ENCODE measurements around the gene KCNQ1OT1.

Gene KCNQ1OT1

DNA sequence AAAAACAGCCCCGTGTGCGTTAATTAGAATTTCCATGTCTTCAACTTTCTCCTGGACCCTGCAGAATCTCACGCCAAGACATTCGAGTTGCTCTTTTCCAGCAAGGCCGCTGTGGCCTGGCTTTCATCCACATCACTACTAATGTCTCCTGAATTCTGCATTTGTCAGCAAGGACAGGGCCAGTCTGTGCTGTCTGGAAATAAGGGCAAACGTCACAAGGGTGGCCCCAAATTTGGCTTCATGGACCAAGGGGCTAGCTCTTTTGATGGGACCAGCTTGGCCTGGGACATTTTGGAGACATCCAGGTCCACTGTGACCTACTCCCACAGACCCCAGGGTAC, 33.4 kb downstream of the KCNQ1OT1 start:
- peak; percentile 75 for DNase-seq

DNA sequence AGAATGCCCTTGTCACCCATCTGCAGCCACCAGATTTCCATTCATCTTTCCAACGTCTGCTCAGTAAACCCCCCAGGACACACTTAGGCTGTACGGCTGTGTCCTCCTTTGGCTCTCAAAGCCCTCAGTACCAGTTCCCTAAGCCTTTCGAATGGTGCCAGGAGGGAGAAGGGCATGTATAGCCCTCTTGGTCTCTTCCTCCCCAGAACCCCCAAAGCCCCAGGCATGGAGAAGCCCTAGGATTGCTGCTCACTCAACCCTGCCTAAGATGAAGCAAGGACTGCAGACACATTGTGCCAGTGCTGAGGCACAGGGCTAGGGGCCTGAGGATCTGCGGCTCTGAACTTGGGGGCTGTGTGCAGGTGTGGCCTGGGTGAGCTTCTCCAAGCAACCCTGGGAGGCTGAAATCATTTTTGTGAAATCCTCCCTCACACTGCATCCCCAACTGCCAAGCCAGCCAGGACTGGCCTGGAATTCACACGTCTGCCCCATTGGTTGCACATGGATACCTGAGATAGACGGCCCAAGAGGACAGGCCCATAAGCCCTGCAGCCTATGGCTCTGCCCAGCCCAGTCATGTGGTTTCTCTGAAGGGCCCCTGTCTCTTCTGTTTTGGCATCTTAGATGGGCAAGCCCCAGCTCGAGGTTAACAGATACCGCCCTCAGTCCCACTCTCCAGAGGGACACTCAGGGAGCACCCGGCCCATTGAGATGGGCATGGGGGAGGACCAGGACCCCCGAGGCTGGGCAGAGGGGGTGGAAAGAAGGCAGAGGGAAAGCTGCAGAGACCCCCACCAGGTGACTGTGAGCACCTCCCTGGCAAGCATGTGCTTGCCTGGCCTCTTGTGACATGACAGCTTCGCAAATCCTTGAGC, 34.0 kb downstream of the KCNQ1OT1 start:
- peak; percentile 20 for DNase-seq

DNA sequence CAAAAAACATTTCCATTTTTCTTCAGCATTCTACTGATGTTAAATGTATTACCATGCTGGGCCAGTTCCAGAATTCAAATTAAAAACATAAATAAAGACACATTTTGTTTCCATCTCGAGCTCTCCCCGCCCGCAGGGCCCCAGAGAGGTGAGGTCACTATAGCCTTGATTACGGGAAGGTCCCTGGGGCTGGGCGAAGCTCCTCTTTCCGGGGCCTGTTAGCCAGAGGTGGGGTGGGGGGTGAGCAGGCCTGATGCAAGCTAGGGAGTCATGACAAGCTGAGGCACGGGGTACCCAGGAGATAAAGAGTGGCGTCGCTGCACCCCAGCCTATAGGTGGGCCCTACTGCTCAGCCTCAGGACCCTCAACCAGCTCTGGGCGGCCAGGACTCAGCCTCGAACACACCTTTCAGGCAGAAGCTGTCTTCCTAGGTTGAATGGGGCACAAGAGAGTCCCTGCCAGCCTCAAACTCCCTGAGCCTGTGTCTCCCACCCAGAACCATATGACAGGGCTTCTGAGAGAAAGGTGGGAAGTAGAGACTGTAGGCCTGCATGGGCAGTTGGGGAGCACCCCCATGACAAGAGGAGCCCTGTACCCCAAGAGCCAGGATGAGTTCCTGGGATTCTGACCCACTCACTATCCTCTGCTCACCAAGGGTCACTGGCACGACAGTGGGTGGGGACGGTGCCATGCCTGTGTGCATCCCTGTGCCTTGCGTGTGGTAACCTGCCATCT, 34.8 kb downstream of the KCNQ1OT1 start:
- peak; percentile 45 for DNase-seq

DNA sequence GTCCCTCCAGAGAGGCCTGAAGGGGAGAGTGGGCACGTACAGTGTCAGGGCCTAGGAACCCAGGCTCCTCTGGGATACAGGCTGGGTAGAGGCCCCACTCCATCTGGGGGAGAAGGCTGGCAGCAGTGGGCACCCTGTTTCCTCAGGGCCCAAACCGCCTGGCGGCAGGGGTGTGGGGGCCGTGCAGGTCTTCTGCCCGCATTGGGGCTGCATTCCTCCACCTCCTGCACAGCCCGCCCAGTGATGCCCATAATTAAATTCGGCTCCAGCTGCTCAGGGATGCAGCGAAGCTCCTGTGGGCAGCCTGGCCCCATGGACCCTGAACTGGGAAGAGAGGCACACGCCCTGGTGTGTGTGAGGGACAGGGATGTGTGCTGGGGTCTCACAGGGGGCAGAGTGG, 35.4 kb downstream of the KCNQ1OT1 start:
- DNase-seq = no peak

DNA sequence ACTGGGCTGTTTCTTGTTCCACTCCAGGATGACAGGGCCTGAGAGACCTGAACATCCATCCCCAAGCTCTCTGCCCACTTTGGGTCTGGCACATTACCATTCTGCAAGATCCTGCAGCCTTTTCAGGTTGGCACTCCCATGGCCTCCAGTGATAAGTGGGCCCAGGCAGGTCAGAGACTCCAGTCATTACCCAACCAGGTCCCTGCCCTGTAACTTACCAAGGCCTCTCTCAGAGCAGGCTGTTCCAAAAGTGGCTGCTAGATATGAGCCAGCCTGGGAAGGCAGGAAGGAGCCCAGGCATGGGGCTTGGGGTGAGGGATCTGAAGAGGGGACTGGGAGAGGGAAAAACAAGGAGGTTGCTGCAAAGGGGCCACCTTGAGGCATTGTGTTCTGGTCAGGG, 35.9 kb downstream of the KCNQ1OT1 start:
- no peak for DNase-seq

DNA sequence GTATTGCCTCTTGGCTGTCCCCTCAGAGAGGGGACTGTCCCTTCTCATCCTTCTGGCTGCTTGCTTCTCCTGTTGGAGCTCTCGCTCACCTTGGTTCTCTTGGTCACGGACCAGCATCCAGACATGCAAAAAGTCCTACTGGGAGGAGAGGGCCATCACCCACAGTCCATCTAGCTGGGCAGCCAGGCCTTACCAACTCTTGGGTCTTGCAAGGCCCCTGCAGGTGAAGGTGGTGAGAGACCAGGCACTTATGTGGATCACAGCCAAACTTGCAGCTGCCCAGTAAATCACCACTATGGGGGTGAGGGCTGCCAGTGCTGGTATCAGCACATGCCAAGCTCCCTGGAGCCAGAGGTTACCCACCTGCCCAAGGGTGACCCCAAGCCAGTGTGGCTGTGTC, 36.3 kb downstream of the KCNQ1OT1 start:
- no peak for DNase-seq

DNA sequence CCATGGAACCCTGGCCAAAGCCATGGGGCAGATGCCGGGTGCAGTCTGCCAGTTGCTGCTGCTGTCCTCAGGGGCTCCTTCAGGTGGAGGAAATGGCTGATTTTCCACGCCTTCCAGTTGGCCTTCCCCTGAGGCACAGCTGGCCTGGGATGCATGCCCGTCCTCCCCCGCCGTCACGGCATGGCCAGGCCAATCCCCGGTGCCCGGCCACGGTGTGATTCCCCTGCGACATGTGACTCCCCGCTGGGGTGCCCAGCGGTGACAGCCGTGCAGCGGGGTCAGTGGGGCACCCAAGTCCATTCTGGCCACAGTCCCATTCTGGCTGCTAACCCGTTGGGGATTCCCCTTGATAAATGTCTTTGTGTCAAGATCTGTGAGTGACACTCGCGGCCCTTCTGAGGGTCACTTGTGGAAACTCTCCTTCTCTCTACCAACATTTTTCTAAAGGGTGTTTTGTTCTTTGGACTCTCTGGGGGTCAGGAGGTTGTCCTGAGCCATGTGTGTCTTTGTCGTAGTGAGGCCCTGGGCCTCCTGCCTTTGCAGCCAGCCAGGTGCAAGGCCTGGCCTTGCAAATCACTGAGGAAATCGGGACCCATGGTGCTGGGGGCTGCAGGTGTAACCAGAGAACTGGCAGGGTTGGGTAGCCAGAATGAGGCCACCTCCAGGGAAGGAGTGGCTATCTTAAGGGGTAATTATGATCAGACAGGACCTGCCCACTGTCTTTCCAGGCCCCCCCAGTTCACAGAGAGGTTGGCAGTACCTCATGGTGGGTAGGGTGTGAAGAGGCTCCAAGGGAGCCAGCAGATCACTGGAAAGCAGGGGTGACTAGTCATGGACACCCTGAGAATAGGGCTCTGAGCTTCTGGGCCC, 37.1 kb downstream of the KCNQ1OT1 start:
- peak; percentile 30 for DNase-seq

DNA sequence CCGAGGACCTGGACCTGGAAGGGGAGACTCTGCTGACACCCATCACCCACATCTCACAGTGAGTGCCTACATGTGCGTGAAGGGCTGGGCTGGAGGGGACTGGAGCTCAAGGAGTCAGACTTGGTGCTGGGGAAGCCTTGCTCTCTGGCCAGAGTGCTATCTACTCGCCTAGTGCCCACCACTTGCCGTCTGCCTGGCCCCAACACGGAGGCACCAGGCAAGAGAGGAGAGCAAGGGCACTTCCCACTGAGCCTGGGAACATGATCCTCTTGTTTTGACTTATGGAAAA, 37.8 kb downstream of the KCNQ1OT1 start:
- no peak for DNase-seq

DNA sequence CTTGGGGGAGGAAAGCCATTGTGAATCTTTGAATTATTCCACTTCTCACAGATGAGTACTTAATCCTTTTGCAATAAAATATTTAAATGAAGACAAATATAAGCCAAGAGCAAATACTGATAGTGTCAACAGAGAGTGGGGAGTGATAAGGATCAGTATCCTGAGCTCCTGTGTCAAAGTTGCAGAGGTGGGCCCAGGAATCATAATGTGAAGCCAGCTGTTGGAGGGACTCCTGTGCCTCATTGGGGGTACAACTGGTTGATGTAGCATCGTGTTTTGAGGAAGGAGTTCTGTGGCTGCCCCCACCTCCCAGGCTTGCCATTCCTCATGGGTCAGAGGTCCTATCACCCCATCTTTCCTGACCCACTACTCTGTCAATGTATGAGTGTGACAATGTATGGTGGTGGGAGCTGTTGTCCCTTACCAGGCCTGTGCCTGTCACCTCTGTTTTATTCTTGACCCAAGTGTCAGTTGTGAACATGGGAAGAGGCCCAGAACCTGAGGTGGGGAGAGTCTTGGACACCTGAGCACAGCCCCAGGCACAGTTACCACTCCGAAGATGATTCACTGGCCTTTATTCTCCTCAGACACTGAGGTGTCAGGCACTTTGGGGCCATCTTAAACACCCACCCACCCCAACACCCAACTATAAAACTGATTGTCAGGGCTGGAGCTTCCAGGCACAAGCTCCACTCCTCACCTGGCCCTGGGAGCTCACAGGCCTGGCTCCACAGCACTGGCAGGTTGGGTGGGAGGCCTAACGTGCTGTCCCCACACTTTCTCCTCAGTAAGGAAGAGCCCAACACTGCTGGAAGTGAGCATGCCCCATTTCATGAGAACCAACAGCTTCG, 38.4 kb downstream of the KCNQ1OT1 start:
- DNase-seq = no peak

DNA sequence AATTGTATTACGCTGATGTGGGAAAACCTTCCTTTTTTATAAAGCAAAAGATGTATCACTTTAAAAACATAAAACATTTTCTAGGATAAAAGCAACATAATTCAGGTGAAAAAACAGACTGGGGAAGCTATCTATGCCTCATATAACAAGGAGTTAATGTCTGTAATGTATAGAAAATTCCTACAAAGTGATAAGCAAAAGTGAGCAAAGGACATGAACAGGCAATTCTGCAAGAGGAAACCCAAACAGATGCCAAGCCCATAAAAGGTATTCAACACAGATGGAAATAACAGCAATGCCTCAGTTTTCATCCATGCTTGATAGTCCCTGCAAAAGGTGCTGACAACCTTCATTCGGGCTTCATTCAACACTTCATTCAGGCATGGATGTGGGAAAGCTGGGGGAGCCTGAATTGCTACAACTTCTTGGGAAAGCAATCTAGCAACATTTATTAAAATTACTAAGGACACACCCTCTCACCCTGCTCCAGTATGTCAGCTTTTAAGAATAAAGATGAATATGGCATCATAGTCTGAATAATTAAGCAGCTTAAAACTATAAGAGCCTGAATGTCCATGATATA, 39.3 kb downstream of the KCNQ1OT1 start:
- no peak for DNase-seq

DNA sequence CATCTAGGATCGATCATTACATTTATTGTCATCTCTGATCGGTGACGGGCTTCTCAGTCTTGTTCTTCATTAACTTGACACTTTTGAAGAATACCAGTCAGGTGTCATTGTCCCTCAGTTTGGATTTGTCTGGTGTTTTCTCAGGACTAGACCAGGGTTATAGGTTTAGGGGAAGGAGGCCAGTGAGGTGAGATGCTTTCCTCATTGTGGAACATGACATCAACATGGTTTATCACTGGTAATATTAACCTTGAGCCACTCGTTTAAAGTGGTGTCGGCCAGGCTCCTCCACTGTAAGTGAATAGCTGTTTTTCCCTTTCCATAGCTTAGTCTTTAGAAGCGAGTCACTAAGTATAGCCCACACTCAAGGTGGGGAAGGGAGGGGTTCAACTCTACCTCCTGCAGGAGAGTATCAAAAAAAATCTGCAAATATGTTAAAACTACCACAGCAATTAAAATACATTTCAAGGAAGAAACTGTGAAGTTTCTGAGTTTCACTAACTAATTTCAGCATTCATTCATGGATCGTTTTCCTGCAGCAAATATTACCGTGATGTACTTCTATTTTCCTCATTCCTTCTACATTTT, 42.0 kb downstream of the KCNQ1OT1 start:
- no peak for DNase-seq

DNA sequence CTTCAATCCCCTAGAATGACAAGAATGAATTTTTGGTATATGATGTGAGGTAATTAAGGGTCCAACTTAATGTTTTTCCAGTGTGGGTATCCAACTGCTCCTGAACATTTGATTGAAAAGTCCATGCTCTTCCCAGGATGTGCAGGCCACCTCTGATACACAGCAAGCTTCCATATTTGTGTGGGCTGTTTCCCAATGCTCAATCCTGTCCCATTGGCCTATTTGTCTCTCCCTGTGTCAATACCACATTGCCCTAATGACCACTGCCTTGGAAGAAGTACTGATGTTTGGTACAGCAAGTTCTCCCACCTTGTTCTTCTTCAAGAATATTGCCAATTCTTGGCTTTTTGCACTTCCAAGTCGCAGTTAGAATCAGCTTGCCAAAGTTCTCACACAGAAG, 42.9 kb downstream of the KCNQ1OT1 start:
- DNase-seq = no peak

DNA sequence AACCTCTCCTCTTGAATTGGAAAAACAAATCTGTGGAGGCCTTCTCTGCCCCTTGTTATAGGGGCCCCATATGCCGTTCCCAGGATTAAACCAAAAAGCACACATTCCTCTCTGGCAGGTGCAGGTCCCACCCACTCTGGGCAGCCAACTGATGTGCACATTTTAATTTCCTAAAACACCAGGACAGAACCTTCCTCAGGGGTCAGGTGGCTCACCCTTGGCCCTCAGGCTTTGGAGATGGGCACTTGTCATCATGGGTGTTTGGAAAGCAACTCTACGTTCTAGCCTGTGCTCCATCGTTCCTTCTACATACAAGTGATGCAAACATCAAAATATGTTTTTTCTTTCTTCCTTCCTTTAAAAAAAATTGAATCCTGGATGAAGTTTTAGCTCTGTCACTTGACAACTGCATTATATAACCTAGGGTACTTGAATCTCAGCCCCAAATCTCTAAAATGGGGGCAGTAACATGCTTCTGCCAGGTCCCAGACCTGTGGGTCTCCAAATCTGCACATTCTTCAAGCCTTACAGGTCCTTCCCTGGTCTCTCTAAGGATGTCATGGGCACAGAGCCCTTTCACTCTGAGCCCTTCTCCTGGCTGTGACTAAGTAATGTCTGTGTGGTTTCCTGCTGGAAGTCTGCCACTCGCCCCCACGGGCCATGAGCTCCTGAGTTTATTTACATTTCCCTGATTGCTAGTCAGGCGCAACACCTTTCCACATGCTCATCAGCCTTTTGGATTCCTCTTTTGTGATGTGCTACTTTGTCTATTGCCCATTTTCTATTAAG, 43.8 kb downstream of the KCNQ1OT1 start:
- peak; percentile 35 for DNase-seq

DNA sequence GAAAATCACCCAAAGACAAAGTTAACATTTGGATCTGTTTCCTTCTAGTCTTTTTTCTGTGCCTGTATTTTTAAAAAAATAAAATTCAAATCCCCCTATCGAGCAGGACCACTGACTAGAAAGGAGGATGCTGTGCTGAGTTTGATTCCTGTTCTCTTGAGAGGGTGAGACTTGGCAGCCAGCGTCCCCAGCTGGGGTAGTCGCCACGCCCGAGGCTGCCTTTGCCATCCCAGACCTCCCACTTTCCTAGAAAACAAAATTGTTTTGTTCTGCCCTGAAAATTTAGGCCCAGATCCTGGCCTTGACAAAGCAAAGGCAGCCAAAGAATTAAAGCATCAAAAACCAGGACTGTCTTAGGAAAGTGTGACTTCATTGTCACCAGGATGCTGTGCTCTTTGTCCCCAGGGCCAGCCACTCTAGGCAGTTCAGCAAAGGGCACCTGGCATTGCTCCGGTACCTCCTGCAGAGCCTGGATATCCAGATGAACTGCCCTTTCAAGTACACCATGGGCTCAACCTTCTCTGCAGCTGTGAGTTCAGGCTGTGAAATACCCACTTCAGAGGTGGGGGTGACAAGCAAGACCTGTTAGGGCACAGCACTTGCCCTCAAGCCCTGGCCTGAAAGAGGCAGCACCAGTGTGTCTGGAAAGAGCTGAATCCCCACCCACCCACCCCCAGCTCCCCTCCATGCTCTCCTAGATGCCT, 44.6 kb downstream of the KCNQ1OT1 start:
- no peak for DNase-seq

DNA sequence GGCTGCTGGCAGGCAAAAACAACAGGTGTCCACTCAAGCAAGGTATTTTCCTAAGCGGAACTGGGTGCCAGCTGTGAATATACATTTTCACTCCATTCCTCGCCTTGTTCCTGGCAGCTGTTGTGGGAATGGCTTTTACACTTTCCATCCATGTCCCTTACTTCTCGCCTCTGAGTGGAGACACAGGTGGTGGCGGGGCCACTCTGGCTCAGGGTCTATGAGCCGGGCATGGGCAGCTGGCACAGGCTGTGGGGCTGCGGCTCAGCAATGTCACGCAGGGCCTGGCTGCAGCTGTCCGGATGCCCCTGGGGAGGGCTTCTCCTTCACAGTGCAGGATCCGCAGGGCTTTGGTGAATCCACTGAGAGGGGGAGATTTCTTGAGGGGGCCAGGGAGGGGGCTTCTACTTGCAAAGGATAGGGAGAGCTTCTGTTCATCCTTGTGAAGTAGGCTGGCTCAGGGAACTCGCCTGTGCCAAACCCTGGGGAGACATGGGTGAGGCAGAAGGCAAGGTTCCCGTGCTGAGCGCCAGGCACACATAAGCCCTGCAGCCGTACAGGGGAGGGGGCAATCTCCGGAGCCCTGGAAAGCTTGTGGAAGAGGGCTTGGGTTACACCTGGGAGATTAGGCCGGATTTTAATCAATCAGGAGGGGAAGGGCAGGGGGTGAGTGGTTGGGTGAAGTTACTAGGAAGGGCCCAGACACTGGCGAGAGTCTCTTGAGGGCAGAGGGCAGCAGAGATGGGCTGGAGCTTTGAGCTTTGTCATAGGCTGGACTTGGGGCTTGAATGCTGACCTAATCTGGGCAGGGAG, 45.7 kb downstream of the KCNQ1OT1 start:
- DNase-seq = peak; percentile 83

DNA sequence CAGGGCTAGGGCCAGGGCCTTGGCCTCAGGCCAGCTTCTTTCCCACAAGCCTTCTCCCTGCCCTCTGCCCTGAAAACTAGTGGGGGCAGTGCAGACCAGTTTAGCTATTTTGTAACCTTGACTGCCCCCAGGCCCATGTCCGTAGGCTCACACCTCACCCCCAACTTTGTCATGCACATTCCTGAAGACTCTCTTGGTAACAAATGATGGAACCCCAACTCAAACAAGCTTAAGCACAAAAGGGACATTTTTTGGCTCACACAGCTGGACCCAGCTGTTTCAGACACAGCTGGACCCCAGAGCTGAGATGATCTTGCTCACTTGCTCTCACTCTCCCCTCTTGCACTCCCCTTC, 46.6 kb downstream of the KCNQ1OT1 start:
- peak; percentile 53 for DNase-seq

DNA sequence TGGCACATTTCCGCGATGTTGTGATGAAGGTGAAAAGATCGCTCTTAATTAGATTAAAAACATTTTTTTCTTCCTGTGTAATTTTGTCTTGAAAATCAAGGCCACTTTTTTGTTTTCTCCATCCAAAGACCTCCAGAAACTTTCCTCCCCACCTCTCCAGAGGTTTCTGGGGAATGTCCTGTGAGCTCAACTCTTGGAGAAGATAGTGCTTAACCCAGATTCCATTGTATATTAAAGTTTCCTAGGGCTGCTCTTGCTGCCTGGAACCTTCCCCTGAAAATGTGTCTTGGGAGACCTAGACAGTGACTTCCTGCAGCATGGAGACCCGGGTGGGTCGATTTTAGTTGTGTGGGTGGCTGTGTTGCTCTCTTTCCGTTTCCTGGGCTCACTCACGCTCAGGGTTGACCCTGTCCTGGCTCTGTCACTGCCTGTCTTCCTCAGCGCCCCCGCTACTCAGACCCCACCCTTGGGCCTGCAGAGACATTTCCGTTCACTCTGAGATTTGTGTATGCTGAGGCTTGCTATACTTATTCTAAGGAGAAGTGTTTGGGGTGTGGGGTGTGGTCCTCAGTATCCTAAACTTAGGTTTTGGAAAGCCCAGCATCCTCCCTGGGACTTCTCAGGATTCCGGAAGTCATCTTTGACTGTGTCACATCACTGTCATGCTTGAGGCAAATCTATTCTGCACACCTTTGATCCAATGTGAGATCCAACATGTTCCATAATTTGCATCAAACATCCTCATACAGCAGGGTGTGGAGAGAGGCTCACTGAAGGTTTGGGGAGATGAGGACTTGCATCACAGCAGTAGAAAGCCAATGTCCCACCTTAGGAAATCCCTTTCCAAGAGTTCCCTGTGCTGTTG, 47.2 kb downstream of the KCNQ1OT1 start:
- DNase-seq = peak; percentile 26

DNA sequence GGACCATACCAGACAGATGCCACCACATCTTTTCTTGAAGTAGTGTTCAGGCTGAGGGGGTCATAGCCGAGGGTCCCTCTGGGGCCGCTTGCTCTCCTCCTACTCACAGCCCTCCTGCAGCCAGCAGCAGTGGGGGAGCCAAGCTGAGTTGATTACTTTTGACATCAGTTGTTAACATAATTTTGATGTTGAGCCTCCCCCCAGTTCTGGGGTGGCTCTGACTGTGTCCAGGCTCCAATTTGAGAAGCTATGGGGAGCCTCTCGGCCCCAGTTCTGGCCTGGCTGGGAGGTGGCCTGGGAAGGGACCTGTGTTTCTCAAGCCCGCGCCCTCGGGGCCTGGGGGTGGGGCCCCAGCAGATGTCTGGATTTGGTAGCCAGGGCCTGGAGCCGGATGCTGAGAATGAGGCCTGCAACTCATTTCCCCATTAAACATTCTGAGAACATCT, 47.9 kb downstream of the KCNQ1OT1 start:
- DNase-seq = peak; percentile 73
